ENCODE results near the gene PIGQ.
A peak's percentile ranks its signal among the peaks of the same experiment; 100 is the strongest.

The PIGQ gene

DNA sequence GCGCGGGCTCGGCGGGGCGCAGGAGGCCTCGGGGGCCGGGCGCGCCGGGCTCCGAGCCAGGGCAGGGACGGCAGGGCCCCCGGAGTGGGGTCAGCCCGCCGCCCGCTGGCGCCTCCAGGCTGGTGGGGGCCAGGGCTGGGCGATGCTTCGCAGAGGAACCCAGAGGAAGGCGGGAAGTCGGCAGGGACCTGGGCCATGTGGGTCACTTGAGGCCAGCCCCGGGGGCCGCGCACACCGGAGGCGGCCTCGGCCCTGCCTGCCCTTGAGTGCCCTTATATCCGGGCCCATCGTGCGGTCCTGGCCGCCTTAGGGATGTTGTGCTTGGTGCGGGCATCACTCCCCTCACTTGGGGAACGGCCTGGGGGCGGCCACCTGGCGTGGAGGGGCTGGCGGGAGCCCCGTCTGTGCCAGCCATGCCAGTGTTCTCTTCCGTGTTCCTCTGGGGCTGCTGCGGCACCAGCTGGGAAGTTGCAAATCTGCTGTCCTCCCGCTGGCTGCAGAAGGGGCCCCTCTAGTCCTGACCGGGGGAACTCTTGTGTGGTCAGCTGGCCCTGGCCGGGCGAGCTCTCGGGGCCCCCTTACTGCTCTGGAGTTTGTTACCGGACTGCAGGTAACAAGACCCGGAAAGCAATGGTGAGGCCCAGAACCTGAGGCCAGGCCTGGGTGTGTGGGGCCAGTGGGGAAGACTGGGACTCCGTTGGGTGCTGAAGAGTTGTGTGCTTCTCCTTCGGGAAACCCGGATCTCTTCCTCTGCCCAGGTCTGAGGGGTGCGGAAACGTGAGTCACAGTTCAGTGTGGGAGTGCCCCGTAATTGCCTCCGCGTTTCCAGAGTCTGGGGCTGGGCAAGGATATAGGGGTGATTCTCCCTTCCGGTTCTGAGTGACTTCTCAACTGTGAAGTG lies 41.4 kb upstream of the PIGQ start:
- Histone ChIP-seq H2AFZ (ENCODE audit: low read depth, low read length) (no peak overlapping the region), H3K4me2 (ENCODE audit: low read length) (peak overlapping the region; percentile 88), H3K4me1 (ENCODE audit: low read length) (peaks cover 28% of the 10 kb centered on the region), H4K20me1 (ENCODE audit: insufficient read depth, low read length) (peaks cover 25% of the 10 kb centered on the region), H3K9ac (ENCODE audit: low read length) (peak overlapping the region; percentile 92), H3K27ac (ENCODE audit: low read length) (peak overlapping the region; percentile 53), H3K36me3 (replicated peaks; ENCODE audit: low read depth, low read length) (peaks cover 12% of the 10 kb centered on the region), H3K27me3 (ENCODE audit: low read depth, low read length) (no peaks in the 10 kb centered on the region), H3K9me3 (ENCODE audit: insufficient read depth, low read length) (no peaks in the 10 kb centered on the region), H3K79me2 (ENCODE audit: low read length) (peaks cover 74% of the 10 kb centered on the region), H3K4me3 (ENCODE audit: low read length) (peak overlapping the region; percentile 96)
- TF ChIP-seq, protein P1, sequence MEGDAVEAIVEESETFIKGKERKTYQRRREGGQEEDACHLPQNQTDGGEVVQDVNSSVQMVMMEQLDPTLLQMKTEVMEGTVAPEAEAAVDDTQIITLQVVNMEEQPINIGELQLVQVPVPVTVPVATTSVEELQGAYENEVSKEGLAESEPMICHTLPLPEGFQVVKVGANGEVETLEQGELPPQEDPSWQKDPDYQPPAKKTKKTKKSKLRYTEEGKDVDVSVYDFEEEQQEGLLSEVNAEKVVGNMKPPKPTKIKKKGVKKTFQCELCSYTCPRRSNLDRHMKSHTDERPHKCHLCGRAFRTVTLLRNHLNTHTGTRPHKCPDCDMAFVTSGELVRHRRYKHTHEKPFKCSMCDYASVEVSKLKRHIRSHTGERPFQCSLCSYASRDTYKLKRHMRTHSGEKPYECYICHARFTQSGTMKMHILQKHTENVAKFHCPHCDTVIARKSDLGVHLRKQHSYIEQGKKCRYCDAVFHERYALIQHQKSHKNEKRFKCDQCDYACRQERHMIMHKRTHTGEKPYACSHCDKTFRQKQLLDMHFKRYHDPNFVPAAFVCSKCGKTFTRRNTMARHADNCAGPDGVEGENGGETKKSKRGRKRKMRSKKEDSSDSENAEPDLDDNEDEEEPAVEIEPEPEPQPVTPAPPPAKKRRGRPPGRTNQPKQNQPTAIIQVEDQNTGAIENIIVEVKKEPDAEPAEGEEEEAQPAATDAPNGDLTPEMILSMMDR (IDR thresholded peaks at IDR 0.05; ENCODE audit: low read depth, low read length): no peak
- TF ChIP-seq EZH2phosphoT487 (IDR thresholded peaks at IDR 0.05; ENCODE audit: low read depth): no peak

DNA sequence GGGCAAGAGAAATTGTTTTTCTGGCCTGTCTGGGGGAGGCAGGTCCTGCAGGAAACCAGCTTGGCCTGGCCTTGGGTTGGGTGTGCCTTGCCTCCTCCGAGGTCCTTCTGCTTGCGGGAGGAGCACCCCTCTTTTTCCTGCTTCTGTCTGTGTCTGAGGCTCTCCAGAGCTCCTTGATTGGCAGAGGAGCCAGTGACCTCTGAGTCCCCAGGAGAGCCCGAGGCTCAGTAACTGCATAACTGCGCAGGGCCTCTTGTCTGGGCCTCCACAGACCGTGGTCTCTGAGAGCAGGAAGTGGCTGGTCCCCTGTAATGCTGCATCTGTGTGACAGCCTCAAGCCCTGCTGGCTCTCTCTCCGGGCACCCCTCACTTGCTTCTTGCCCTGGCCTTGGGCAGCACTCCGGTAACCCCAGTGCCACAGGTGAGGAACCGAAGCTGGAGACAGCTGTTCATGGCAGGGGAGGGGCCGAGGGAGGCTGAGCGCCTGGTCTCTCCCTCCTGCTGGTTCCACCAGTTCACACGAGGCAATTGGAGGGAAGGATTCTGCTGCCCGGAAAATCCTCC lies 40.7 kb upstream of the PIGQ start:
- H3K4me3 ChIP-seq (ENCODE audit: low read length): peak overlapping the region; percentile 96
- TF ChIP-seq, protein P1 (IDR thresholded peaks at IDR 0.05; ENCODE audit: low read depth, low read length): no peak
- no peak for TF ChIP-seq EZH2phosphoT487 (IDR thresholded peaks at IDR 0.05; ENCODE audit: low read depth)
- H3K27ac ChIP-seq (ENCODE audit: low read length): peak overlapping the region; percentile 53
- peaks cover 81% of the 10 kb centered on the region for H3K79me2 ChIP-seq (ENCODE audit: low read length)
- no peaks in the 10 kb centered on the region for H3K9me3 ChIP-seq (ENCODE audit: insufficient read depth, low read length)
- H3K27me3 ChIP-seq (ENCODE audit: low read depth, low read length): no peaks in the 10 kb centered on the region
- peaks cover 12% of the 10 kb centered on the region for H3K36me3 ChIP-seq (replicated peaks; ENCODE audit: low read depth, low read length)
- peak overlapping the region; percentile 92 for H3K9ac ChIP-seq (ENCODE audit: low read length)
- H4K20me1 ChIP-seq (ENCODE audit: insufficient read depth, low read length): peaks cover 31% of the 10 kb centered on the region
- H3K4me1 ChIP-seq (ENCODE audit: low read length): peaks cover 28% of the 10 kb centered on the region
- peak overlapping the region; percentile 88 for H3K4me2 ChIP-seq (ENCODE audit: low read length)
- no peak overlapping the region for H2AFZ ChIP-seq (ENCODE audit: low read depth, low read length)

GRCh38 chr16:530111-530817 lies 39.5 kb upstream of the PIGQ start:
- H3K27ac ChIP-seq (ENCODE audit: low read length): no peak overlapping the region
- H4K20me1 ChIP-seq (ENCODE audit: insufficient read depth, low read length): peaks cover 41% of the 10 kb centered on the region
- H2AFZ ChIP-seq (ENCODE audit: low read depth, low read length): no peak overlapping the region
- H3K4me3 ChIP-seq (ENCODE audit: low read length): no peak overlapping the region
- H3K36me3 ChIP-seq (replicated peaks; ENCODE audit: low read depth, low read length): peaks cover 6% of the 10 kb centered on the region
- H3K4me2 ChIP-seq (ENCODE audit: low read length): no peak overlapping the region
- H3K9ac ChIP-seq (ENCODE audit: low read length): no peak overlapping the region
- H3K27me3 ChIP-seq (ENCODE audit: low read depth, low read length): no peaks in the 10 kb centered on the region
- no peak for TF ChIP-seq EZH2phosphoT487 (IDR thresholded peaks at IDR 0.05; ENCODE audit: low read depth)
- TF ChIP-seq, protein P1 (IDR thresholded peaks at IDR 0.05; ENCODE audit: low read depth, low read length): no peak
- H3K79me2 ChIP-seq (ENCODE audit: low read length): peaks cover 93% of the 10 kb centered on the region
- no peaks in the 10 kb centered on the region for H3K9me3 ChIP-seq (ENCODE audit: insufficient read depth, low read length)
- peaks cover 20% of the 10 kb centered on the region for H3K4me1 ChIP-seq (ENCODE audit: low read length)
